GM12865 (cell line): ENCODE results near the gene SEL1L3.
A peak's percentile ranks its signal among the peaks of the same experiment; 100 is the strongest.

Source experiments
- DNase-seq: peaks from one replicate; pipeline ENCODE4 v3.0.0; 2010; ENCODE audit warnings: low read depth
- H3K4me3 ChIP-seq: 2 replicates; pipeline ENCODE4 v1.5.1; 2011; ENCODE audit warnings: mild to moderate bottlenecking, low read depth, low read length, control low read depth
- CTCF ChIP-seq: IDR thresholded peaks from 2 replicates; pipeline ENCODE4 v1.5.1; 2011; ENCODE audit warnings: low read length, control low read depth, low read depth, inconsistent platforms; ENCODE audit not compliant: insufficient read depth; ENCODE audit errors: missing control alignments

SEL1L3 gene

GRCh38 chr4:25795566-25796454 is 67.0 kb downstream of the SEL1L3 start:
- no peak for DNase-seq
- H3K4me3 ChIP-seq: no peak overlapping the region
- no peak for TF ChIP-seq CTCF

GRCh38 chr4:25795091-25795490 is 67.7 kb downstream of the SEL1L3 start:
- no peak for TF ChIP-seq CTCF
- no peak for DNase-seq

GRCh38 chr4:25792876-25793275 is 69.9 kb downstream of the SEL1L3 start:
- no peak for TF ChIP-seq CTCF
- DNase-seq: no peak

More at GRCh38 chr4:25795091-25795490, 67.7 kb downstream of the SEL1L3 start:
- no peak overlapping the region for H3K4me3 ChIP-seq

GRCh38 chr4:25792200-25792791 is 70.5 kb downstream of the SEL1L3 start:
- DNase-seq: peak; percentile 34
- peak; percentile 36 for TF ChIP-seq CTCF
- no peak overlapping the region for H3K4me3 ChIP-seq

More at GRCh38 chr4:25792876-25793275, 69.9 kb downstream of the SEL1L3 start:
- no peak overlapping the region for H3K4me3 ChIP-seq

GRCh38 chr4:25790024-25790423 is 72.8 kb downstream of the SEL1L3 start:
- no peak for TF ChIP-seq CTCF
- no peak for DNase-seq
- no peak overlapping the region for H3K4me3 ChIP-seq

GRCh38 chr4:25788703-25789238 is 74.0 kb downstream of the SEL1L3 start:
- no peak for TF ChIP-seq CTCF
- DNase-seq: no peak
- H3K4me3 ChIP-seq: no peak overlapping the region
